ENCODE results near the gene CMSS1.

Gene CMSS1

DNA sequence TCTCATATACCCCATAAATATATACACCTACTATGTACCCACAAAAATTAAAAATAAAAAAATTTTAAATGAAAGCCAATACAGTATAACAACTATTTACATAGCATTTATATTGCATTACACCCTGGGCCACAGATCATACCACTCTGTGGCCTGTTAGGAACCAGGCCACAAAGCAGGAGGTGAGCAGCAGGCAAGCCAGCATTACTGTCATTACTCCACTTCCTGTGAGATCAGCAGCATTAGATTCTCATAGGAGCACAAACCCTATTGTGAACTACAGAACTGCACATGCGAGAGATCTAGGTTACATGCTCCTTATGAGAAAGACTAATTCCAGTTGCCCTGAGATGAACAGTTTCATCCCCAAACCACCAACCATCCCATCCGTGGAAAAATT is 279.2 kb downstream of the CMSS1 start:
- no peak for DNase-seq

GRCh38 chr3:100097919-100098783 is 280.5 kb downstream of the CMSS1 start:
- DNase-seq = no peak

GRCh38 chr3:100098784-100099070 is 281.1 kb downstream of the CMSS1 start:
- DNase-seq = no peak

GRCh38 chr3:100099621-100100020 is 282.0 kb downstream of the CMSS1 start:
- no peak for DNase-seq

DNA sequence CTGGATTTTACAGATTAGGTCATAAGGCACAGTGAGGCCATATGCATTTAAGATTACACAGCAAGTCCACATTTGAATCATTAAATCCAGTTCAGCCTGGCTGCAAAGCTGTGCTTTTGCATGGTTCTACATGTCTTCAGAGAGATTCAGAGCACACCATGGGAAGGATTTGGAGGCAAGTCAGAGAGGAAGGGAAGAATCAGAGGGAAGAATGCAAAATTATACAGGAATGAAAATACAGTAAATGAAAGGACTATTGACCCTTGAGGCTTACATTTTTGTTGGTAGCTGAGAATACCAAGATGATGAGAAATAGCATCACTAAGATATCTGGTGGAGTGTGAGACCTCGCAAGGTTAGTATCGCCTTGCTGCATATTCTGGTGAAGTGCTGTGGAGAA is 282.8 kb downstream of the CMSS1 start:
- DNase-seq = no peak

DNA sequence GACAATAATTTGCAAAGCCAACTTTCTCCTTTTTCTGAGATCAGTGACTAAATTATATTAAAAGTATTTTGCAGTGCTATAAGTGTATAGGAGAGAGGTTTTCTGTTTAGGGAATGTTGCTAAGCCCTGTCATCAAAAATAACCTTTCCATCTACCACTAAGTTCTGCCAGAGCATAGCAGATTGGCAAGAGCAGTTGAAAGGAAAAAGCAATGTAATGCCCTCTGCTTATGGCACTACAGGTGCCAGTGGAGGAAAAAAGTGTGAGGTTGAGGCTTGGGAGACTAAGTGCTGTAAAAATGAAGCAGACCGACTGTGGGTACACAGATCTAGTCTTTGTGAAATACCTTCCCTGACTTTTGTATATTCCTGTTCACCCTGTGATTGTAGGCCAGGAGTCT is 285.1 kb downstream of the CMSS1 start:
- DNase-seq = no peak

GRCh38 chr3:100103558-100104441 is 286.1 kb downstream of the CMSS1 start:
- DNase-seq = no peak

- DNase-seq = no peak
Observed at GRCh38 chr3:100104442-100104798, 286.8 kb downstream of the CMSS1 start.

- DNase-seq = no peak
Observed at GRCh38 chr3:100104817-100105413, 287.3 kb downstream of the CMSS1 start.

- no peak for DNase-seq
Observed at GRCh38 chr3:100105501-100105900, 287.8 kb downstream of the CMSS1 start.

DNA sequence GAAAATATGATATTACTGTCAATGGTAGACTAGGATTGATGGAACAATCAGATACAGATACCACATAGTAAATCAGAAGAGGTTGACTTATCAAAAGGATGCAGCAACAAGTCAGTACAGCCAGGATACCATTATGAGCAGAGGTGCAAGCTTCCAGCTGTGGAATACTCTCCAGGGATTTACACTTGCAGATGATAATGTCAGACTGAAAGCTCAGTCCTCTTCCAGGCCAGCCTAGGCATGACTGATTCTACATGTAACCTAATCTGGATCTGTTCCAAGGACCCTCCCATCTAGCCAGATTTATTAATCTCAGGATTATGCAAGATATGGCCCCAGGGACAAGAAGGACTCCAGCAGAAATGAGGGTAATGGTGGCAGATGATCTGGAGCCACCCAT is 288.4 kb downstream of the CMSS1 start:
- DNase-seq = no peak

DNA sequence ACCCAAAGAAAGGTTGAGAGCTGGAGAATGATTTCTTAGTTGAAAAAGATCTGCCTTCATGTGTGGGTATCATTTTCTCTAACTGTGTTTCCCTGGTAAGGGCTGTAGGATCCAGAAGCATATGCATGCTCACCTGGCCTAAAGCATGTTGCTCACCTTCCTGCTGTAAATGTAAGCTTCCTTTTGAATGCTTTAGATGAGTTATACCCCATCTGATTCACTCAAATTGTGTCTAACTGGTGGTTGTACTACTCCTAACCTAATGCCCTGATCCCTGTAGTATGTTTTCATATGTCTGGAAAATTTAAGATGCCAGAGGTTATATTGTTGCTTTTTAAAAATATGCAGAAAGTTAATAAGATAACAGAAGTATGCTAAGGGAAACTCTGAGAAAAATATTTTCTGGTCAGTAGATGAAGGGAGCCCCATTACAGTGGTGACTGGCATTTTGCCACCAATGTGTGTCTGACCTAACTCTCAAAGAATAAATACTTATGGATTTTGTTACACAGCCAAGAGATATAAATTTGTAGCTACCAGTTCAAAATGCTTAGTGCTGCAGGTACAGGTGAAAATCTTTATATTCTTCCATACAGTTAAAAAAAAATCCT is 289.0 kb downstream of the CMSS1 start:
- DNase-seq = no peak

GRCh38 chr3:100107221-100107814 is 289.7 kb downstream of the CMSS1 start:
- DNase-seq = no peak

DNA sequence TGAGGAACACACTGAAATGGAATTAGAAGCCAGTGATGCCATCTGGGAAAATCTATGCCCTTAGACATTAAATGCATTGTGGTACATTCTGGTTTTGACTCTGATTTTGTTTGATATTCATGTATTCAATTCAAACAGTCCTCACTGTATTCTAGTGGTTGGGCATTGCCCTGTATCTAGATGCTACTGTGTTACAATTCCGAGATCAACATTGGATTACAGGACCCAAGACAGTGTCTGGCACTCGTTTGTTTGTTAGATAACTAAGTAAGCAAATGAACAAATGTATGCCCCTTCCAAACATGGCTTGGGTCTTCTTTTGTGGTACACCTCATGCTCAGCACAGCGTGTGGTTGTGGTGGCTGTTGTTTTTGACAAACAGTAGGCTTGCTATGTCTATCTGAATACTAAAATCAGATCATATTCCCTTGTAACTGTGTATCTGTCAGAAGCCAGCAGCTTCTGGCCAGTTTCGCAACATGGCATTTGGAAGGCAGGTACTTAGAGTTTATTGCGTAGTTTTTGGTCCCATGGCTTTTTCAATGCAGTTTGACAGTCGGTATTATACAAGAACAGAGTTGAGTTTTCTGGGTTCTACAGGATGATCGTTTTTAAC is 290.9 kb downstream of the CMSS1 start:
- DNase-seq = no peak

DNA sequence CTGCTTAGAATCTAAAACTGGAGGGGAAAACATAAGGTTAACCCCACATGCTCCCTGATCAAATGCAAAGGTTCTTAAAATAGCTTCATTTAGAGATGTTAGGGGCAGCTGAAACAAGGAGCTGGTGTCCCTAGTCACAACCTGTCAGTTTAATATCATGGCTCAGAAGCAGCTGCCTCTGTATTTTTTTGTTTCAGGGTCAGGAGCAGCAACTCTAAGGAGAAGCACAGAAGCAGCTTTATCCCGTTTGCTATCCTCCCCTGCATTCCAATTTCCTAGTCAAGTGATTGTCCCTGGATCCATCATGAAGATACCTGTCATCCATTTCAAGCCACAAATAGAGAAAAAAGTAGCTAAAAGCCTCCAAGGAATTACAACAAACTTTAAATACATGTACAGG is 292.5 kb downstream of the CMSS1 start:
- DNase-seq = no peak

DNA sequence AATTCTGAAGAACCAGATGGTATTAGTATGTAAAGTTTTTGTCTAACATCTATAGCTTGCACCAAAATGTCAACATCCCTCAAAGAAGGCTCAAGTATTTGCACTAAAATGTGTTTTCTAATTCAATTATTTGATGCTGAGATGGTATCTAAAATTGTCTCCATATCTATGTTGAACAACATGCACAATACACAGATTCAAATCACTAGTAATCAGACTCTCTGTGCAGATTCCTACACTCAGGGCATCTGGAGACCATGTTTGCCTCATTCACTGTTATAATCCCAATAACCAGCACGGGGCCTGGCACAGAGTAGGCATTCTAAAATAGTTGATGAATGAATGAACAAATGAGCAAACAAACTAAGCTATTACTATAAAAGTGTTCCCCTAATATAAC is 294.1 kb downstream of the CMSS1 start:
- no peak for DNase-seq

GRCh38 chr3:100113723-100114412 is 296.2 kb downstream of the CMSS1 start:
- no peak for DNase-seq

DNA sequence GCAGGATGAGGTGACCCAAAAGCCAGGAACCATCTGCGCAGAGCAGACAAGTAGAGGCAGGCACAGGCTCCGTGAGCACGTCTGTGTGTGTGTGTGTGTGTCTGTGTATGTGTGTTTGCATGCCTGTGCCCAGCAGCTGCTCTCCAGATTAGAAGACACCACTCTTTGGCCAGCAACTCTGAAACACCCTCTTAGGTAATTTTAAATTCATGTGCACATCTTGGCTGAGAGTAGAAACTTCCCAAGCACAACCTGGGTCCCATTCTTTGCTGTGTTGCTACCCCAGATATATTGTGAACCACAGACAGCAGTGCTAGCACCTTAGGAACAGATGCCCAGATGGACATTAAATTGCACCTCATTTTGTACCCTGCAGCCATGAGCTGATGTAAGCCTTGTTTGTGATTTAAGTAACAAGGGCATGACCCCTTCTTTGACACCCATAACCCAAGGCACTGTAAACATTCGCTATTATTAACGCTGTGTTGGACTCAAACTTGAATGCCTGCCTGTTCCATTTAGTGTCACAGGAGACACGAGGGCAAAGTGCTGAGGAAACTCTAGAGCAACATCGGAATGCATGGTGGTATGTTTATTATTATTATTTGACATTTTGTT is 296.9 kb downstream of the CMSS1 start, which contains the start of gene FILIP1L:
FILIP1L (minus strand) TSS at position 89 of the 618 bp plus-strand sequence.
- DNase-seq = no peak

DNA sequence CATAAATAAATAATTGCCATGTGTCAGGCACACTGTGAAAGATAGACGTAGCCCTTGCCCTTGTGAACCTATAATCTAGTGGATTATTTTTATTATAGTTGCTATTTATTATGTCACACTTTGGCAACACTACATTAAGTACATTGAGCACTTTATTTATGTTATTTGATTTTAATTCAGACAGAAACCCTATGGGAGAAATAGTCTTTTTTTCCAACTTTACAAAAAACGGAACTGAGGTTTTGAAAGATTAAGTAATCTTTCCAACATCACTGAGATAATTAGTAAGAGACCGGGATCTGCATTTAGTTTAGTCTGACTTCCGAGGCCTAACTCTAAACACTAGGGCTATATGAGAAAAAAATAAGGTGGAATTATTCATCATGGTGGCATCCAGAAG is 299.4 kb downstream of the CMSS1 start:
- no peak for DNase-seq

- DNase-seq = no peak
Observed at GRCh38 chr3:100120012-100120411, 302.4 kb downstream of the CMSS1 start.

DNA sequence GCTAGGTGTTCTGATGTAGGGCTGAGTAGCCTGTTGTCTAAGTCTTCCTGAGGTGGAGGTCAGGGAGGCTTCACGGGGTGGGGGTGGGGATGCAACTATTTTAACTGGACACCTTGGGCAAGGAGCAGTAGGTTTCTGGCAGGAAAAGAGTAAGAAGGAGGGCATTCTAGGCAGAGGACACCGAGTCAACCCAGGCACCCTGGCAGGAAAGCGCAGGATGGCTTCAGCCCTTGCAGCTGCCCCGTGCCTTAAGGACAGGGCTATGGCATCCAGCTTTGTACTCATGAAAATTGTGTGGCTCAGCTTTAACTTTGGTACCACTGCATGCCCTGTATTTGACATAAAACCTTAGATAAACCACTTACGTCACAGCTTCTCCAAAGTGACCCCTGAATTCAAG is 303.0 kb downstream of the CMSS1 start:
- DNase-seq = no peak
